Thymus (tissue), 11 donors: Measurements from ENCODE around the gene CAPN13. TPM values are rescaled to one million over a fixed set of nuclear protein-coding genes. Genes with fewer than 3 reads are reported as not detected.

Experiments used
- DNase-seq, 9 donors: peaks; one replicate each; pipeline ENCODE4 v3.0.0-alpha.2; 2013; ENCODE audit warnings: low spot score in 9 of 9, low read depth in 6 of 9, missing footprints in 1 of 9
- H3K27ac ChIP-seq, 2 donors: one replicate each; pipeline ENCODE4 v1.5.1; 2013; ENCODE audit warnings: control low read depth in 1 of 2, low read depth in 1 of 2, low read length in 1 of 2, mild to moderate bottlenecking in 1 of 2, moderate library complexity in 1 of 2
- H3K27me3 ChIP-seq, 2 donors: one replicate each; pipeline ENCODE4 v1.5.1; 2013; ENCODE audit warnings: low read length in 1 of 2; ENCODE audit not compliant: control insufficient read depth in 2 of 2, insufficient read depth in 1 of 2
- H3K36me3 ChIP-seq, 2 donors: one replicate each; pipeline ENCODE4 v1.5.1; 2013; ENCODE audit warnings: low read length in 1 of 2, mild to moderate bottlenecking in 1 of 2, moderate library complexity in 1 of 2; ENCODE audit not compliant: control insufficient read depth in 2 of 2, insufficient read depth in 2 of 2
- H3K4me1 ChIP-seq, 2 donors: one replicate each; pipeline ENCODE4 v1.5.1; 2013; ENCODE audit warnings: low read length in 2 of 2; ENCODE audit not compliant: control insufficient read depth in 2 of 2, insufficient read depth in 2 of 2
- H3K4me3 ChIP-seq, 2 donors: one replicate each; pipeline ENCODE4 v1.5.1; 2013; ENCODE audit warnings: low read length in 2 of 2, control low read depth in 1 of 2, mild to moderate bottlenecking in 1 of 2
- H3K9me3 ChIP-seq, 2 donors: one replicate each; pipeline ENCODE4 v1.5.1; 2013; ENCODE audit warnings: low read length in 1 of 2, mild to moderate bottlenecking in 1 of 2; ENCODE audit not compliant: control insufficient read depth in 2 of 2, insufficient read depth in 1 of 2
- WGBS: extraction: QIAGEN DNeasy Blood & Tissue Kit; methylation state at CpG from one replicate; pipeline ENCODE4 v1.1.7; 2013; 5-methylcytosine and 5-hydroxymethylcytosine counted together
- polyA plus RNA-seq: library from polyadenylated mRNA; stranded (reverse); fragments of 200-250 nt; gene quantifications from one replicate; pipeline ENCODE4 v1.2.3, GENCODE V29; 2013
- total RNA-seq: library from RNA; stranded (reverse); fragments of 120-200 nt; gene quantifications from one replicate; pipeline ENCODE4 v1.2.4, GENCODE V29; 2013
- donor health status: healthy.

The CAPN13 gene
- total and polyA plus RNA-seq, 2 donors, result 0.05 to 0.25 TPM

GRCh38 chr2:30759481-30759880 lies 47.8 kb downstream of the CAPN13 start:
- no peak for DNase-seq
- no peak overlapping the region for H3K27ac ChIP-seq
- H3K27me3 ChIP-seq, result peaks cover 0 to 13% of the 10 kb centered on the region in 2 donors
- H3K36me3 ChIP-seq, result no peaks in the 10 kb centered on the region
- no peaks in the 10 kb centered on the region for H3K4me1 ChIP-seq
- H3K9me3 ChIP-seq, result no peaks in the 10 kb centered on the region
- 89% methylated on average over 14 of the region's 14 CpGs for WGBS
- no peak overlapping the region for H3K4me3 ChIP-seq

GRCh38 chr2:30758191-30758651 lies 49.0 kb downstream of the CAPN13 start:
- peaks cover 0 to 13% of the 10 kb centered on the region in 2 donors for H3K27me3 ChIP-seq
- no peak overlapping the region for H3K27ac ChIP-seq
- DNase-seq, result no peak
- H3K9me3 ChIP-seq, result no peaks in the 10 kb centered on the region
- H3K4me3 ChIP-seq, result no peak overlapping the region
- no peaks in the 10 kb centered on the region for H3K4me1 ChIP-seq
- WGBS, result 57% methylated on average over 6 of the region's 6 CpGs
- no peaks in the 10 kb centered on the region for H3K36me3 ChIP-seq

DNA sequence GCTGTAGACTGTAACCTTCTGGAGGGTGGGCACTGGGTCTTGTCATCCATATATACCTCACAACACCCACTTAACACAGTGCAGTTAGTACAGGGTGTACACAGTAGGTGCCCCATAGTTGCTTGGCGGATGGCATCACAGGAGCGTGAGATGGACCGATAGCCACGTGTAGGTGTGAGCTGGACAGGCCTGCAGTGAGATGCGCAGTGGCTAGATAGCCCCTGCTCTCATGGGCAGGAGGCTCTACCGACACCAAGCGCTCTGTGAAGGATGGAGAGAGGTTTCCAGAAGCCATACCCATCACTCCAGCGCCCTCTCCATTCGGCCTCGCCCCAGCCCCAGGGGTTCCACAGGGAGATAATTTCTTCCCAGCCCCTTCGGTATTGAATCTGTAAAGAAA lies 49.5 kb downstream of the CAPN13 start:
- no peaks in the 10 kb centered on the region for H3K4me1 ChIP-seq
- no peak for DNase-seq
- WGBS, result 92% methylated on average over 11 of the region's 11 CpGs
- H3K9me3 ChIP-seq, result no peaks in the 10 kb centered on the region
- H3K27ac ChIP-seq, result no peak overlapping the region
- no peaks in the 10 kb centered on the region for H3K36me3 ChIP-seq
- no peak overlapping the region for H3K4me3 ChIP-seq
- peaks cover 0 to 13% of the 10 kb centered on the region in 2 donors for H3K27me3 ChIP-seq

DNA sequence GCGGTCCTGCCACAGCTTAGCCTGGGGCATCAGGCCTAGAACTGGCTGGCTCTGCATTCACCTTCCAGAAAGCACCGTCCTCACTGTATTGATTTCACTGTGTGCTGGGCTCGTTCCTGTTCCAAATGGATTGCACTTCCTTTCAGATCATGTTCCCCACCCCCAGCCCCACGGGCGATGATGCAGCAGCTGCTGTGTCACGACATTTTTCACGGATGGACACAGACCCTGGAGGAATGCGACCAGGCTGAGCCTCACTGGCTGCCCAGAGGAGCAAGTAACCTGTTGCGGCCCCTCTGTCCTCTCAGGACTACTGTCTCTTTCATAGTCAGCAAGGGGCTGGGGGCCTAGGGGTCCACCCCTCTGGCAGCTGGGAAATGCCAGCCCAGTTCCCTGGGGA lies 50.3 kb downstream of the CAPN13 start:
- Histone ChIP-seq H3K27ac (no peak overlapping the region), H3K4me1 (no peaks in the 10 kb centered on the region), H3K4me3 (no peak overlapping the region), H3K36me3 (no peaks in the 10 kb centered on the region), H3K27me3 (peaks cover 0 to 13% of the 10 kb centered on the region in 2 donors), H3K9me3 (no peaks in the 10 kb centered on the region)
- 90% methylated on average over 9 of the region's 9 CpGs for WGBS
- DNase-seq, result no peak

DNA sequence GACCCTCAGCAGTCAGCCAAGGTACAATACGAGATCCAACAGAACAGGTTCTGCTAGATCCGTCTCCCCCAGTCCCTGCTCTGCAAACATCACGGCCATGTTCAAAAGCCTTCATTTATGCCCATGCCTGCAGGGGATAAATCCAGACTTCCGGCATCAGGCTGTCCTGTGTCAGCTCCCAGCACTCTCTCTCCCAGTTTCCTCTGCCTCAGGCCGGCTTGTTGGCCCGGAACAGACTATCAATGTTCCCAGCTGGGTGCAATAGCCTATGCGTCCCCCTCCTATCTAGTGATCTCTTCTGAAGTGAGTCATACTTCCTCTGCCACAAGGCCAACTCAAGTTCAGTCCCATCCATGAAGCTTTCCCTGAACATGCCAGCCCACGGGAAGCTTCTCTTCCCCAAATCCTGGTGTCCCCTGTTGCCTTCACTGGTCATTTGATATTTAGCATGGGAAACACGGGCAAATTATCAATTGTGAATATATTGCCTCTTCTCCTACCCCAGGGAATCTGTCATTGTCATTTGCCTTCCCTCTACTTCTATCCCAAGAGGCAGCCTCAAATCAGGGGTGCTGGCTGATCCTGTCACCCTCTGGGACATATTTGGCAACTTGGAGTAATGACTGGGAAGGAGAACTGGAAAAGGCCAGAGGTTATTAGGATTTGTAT lies 51.1 kb downstream of the CAPN13 start:
- Histone ChIP-seq H3K27ac (no peak overlapping the region), H3K4me3 (no peak overlapping the region), H3K27me3 (peaks cover 0 to 13% of the 10 kb centered on the region in 2 donors), H3K9me3 (no peaks in the 10 kb centered on the region), H3K36me3 (no peaks in the 10 kb centered on the region), H3K4me1 (no peaks in the 10 kb centered on the region)
- WGBS, result 67% methylated on average over 9 of the region's 9 CpGs
- DNase-seq, result no peak

DNA sequence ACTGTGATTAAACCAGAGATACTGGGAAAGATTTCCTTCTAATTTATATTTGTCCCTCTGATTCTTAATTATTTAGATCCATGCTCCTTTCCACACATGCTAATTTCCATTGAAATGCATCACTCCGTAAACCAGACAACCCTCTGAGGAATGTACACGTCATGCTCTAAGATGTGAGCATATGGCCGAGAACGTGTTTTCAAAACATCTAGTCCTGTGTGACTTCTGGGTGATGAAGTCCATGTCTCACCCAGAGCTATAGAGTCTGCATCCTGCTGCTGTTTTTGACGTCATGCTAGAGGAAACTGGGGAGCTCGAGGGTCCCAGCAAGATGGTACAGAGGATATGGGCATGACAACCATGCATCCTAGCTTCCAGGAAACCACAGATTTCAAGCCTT lies 53.6 kb downstream of the CAPN13 start:
- Histone ChIP-seq H3K36me3 (no peaks in the 10 kb centered on the region), H3K9me3 (no peaks in the 10 kb centered on the region), H3K27me3 (peaks cover 0 to 10% of the 10 kb centered on the region in 2 donors), H3K4me1 (no peaks in the 10 kb centered on the region), H3K4me3 (no peak overlapping the region), H3K27ac (no peak overlapping the region)
- 69% methylated on average over 6 of the region's 6 CpGs for WGBS
- no peak for DNase-seq

- DNase-seq, result no peak
- H3K4me1 ChIP-seq, result no peaks in the 10 kb centered on the region
- H3K27me3 ChIP-seq, result peaks cover 0 to 7% of the 10 kb centered on the region in 2 donors
- WGBS, result 88% methylated on average over 6 of the region's 6 CpGs
- H3K27ac ChIP-seq, result no peak overlapping the region
- H3K4me3 ChIP-seq, result no peak overlapping the region
- no peaks in the 10 kb centered on the region for H3K9me3 ChIP-seq
- no peaks in the 10 kb centered on the region for H3K36me3 ChIP-seq
Observed at GRCh38 chr2:30752811-30753210, 54.4 kb downstream of the CAPN13 start.

GRCh38 chr2:30747206-30747605 lies 60.0 kb downstream of the CAPN13 start:
- Histone ChIP-seq H3K9me3 (no peaks in the 10 kb centered on the region), H3K36me3 (no peaks in the 10 kb centered on the region)

DNA sequence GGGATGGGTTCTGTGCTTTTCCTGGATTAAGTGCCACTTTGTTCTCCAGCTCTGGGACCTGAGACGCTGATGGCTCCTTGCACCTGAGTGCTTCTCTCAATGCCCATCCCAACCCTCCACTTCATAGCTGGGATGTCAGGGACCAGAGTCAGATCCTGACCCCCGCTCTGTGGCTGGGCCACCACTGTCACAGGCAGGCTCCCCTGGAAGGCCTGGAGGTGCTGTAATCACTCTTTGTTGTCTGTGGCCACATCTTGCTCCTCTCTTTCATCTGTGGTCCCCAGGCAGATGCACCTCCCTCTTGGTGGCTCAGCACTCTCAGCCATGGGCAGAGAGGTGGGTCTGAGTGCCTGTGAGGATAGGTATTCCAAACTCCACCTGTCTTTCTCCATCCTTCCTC lies 62.4 kb downstream of the CAPN13 start:
- Histone ChIP-seq H3K36me3 (no peaks in the 10 kb centered on the region), H3K4me3 (no peak overlapping the region), H3K9me3 (no peaks in the 10 kb centered on the region), H3K4me1 (no peaks in the 10 kb centered on the region), H3K27ac (no peak overlapping the region), H3K27me3 (no peaks in the 10 kb centered on the region)
- WGBS, result 93% methylated on average over 2 of the region's 2 CpGs
- DNase-seq, result no peak

More at GRCh38 chr2:30747206-30747605, 60.0 kb downstream of the CAPN13 start:
- no peaks in the 10 kb centered on the region for H3K4me1 ChIP-seq
- no peak for DNase-seq
- H3K4me3 ChIP-seq, result no peak overlapping the region
- no peak overlapping the region for H3K27ac ChIP-seq
- H3K27me3 ChIP-seq, result no peaks in the 10 kb centered on the region
- WGBS, result 94% methylated on average over 3 of the region's 3 CpGs
